IMR-90 (cell line): Measurements from ENCODE around the gene CEP104. TPM values are rescaled to one million over a fixed set of nuclear protein-coding genes. Genes with fewer than 3 reads are reported as not detected.
A peak's percentile ranks its signal among the peaks of the same experiment; 100 is the strongest.

Source experiments
- ATAC-seq: fragments of 200-7000 bp; cut with Tn5 transposase; 2 replicates; pipeline ENCODE4 v1.9.1; 2020; ENCODE audit warnings: low read depth, mild to moderate bottlenecking, moderate library complexity
- BruUV-seq: library from RNA; stranded (reverse); fragments of 400-500 nt; replicated peaks from 2 replicates; lab custom pipeline; 2021; lab: Mats Ljungman, UMichigan
- CTCF ChIA-PET: fragments of 300-600 bp; formaldehyde crosslinking; extraction: SDS; loops from one replicate; lab custom pipeline; 2021; ENCODE audit warnings: antibody characterized with exemption; lab: Yijun Ruan, JAX
- POLR2A ChIA-PET: fragments of 300-600 bp; sonication (Branson Sonifier 250); formaldehyde crosslinking; loops from one replicate; lab custom pipeline; 2022; ENCODE audit warnings: antibody characterized with exemption; ENCODE audit not compliant: unreplicated experiment; lab: Charles Lee
- DNase-seq: peaks from one replicate; pipeline ENCODE4 v3.0.0; 2013
- H2AFZ ChIP-seq: replicated peaks from 2 replicates; pipeline ENCODE3; 2013; ENCODE audit warnings: low read length, mild to moderate bottlenecking; ENCODE audit not compliant: poor library complexity
- H2AK5ac ChIP-seq: 2 replicates; pipeline ENCODE4 v1.6.1; 2013; ENCODE audit warnings: low read depth, low read length, inconsistent platforms
- H2AK9ac ChIP-seq: replicated peaks from 2 replicates; pipeline ENCODE3; 2013; ENCODE audit warnings: mild to moderate bottlenecking, low read depth, low read length, moderate library complexity; ENCODE audit not compliant: poor library complexity
- H2BK120ac ChIP-seq: 2 replicates; pipeline ENCODE4 v1.6.1; 2013; ENCODE audit warnings: low read depth, low read length, inconsistent platforms
- H2BK15ac ChIP-seq: 3 replicates; pipeline ENCODE4 v1.6.1; 2013; ENCODE audit warnings: low read depth, low read length, inconsistent platforms
- H2BK20ac ChIP-seq: 2 replicates; pipeline ENCODE4 v1.6.1; 2013; ENCODE audit warnings: low read depth, mild to moderate bottlenecking, inconsistent platforms, low read length, moderate library complexity
- H2BK5ac ChIP-seq: 2 replicates; pipeline ENCODE4 v1.6.1; 2013; ENCODE audit warnings: mild to moderate bottlenecking, low read depth, low read length, inconsistent platforms; ENCODE audit not compliant: poor library complexity, severe bottlenecking
- H3K14ac ChIP-seq: replicated peaks from 2 replicates; pipeline ENCODE4 v1.6.1; 2013; ENCODE audit warnings: low read depth, low read length, inconsistent platforms
- H3K18ac ChIP-seq: 2 replicates; pipeline ENCODE4 v1.6.1; 2013; ENCODE audit warnings: low read depth, low read length, control low read depth
- H3K23ac ChIP-seq: 2 replicates; pipeline ENCODE4 v1.6.1; 2013; ENCODE audit warnings: low read depth, low read length, inconsistent platforms
- H3K27ac ChIP-seq: 2 replicates; pipeline ENCODE4 v1.5.1; 2013; ENCODE audit warnings: mild to moderate bottlenecking, control low read depth, low read length; ENCODE audit not compliant: insufficient read depth
- H3K27me3 ChIP-seq: 2 replicates; pipeline ENCODE4 v1.6.1; 2013; ENCODE audit warnings: low read length; ENCODE audit not compliant: control insufficient read depth, insufficient read depth
- H3K36me3 ChIP-seq: 2 replicates; pipeline ENCODE4 v1.6.1; 2013; ENCODE audit warnings: low read length, mixed read lengths; ENCODE audit not compliant: control insufficient read depth, insufficient read depth
- H3K4ac ChIP-seq: 2 replicates; pipeline ENCODE4 v1.6.1; 2013; ENCODE audit warnings: low read depth, low read length, inconsistent platforms
- H3K4me1 ChIP-seq: 2 replicates; pipeline ENCODE4 v1.6.1; 2013; ENCODE audit warnings: low read length, mixed read lengths; ENCODE audit not compliant: control insufficient read depth, insufficient read depth
- H3K4me2 ChIP-seq: 2 replicates; pipeline ENCODE4 v1.6.1; 2013; ENCODE audit warnings: low read depth, mild to moderate bottlenecking, control low read depth, low read length, moderate library complexity
- H3K4me3 ChIP-seq: 2 replicates; pipeline ENCODE4 v1.5.1; 2013; ENCODE audit warnings: low read depth, mild to moderate bottlenecking, control low read depth, low read length, moderate library complexity; ENCODE audit not compliant: insufficient read depth
- H3K56ac ChIP-seq: 2 replicates; pipeline ENCODE4 v1.6.1; 2013; ENCODE audit warnings: low read length, inconsistent platforms; ENCODE audit not compliant: insufficient read depth; ENCODE audit errors: extremely low read depth
- H3K79me1 ChIP-seq, 2 experiments: 2 replicates each; pipeline ENCODE4 v1.6.1; 2013; ENCODE audit warnings: low read length in 2 of 2, inconsistent platforms in 1 of 2, low read depth in 1 of 2
- H3K9ac ChIP-seq: 2 replicates; pipeline ENCODE4 v1.6.1; 2013; ENCODE audit warnings: low read depth, low read length, control low read depth
- H3K9me1 ChIP-seq: 2 replicates; pipeline ENCODE4 v1.6.1; 2013; ENCODE audit warnings: low read length, inconsistent platforms; ENCODE audit not compliant: insufficient read depth
- H3K9me3 ChIP-seq: 2 replicates; pipeline ENCODE4 v1.6.1; 2013; ENCODE audit warnings: low read length; ENCODE audit not compliant: control insufficient read depth, insufficient read depth
- H4K20me1 ChIP-seq: 2 replicates; pipeline ENCODE4 v1.6.1; 2013; ENCODE audit warnings: low read length, inconsistent platforms; ENCODE audit not compliant: insufficient read depth
- H4K5ac ChIP-seq: 2 replicates; pipeline ENCODE4 v1.6.1; 2013; ENCODE audit warnings: mild to moderate bottlenecking, low read depth, low read length, control low read depth
- H4K8ac ChIP-seq, 2 experiments: 2 replicates each; pipeline ENCODE4 v1.6.1; 2013; ENCODE audit warnings: low read depth in 2 of 2, low read length in 2 of 2, control low read depth in 1 of 2, inconsistent platforms in 1 of 2
- H4K91ac ChIP-seq: 2 replicates; pipeline ENCODE4 v1.6.1; 2013; ENCODE audit warnings: low read depth, low read length, inconsistent platforms; ENCODE audit not compliant: insufficient read depth
- CEBPB ChIP-seq: IDR thresholded peaks from 2 replicates; pipeline ENCODE4 v1.6.1; 2012; ENCODE audit warnings: low read depth, low read length, improper control_type of control experiment
- MAFK ChIP-seq: IDR thresholded peaks from 2 replicates; pipeline ENCODE4 v1.6.1; 2012; ENCODE audit warnings: low read depth, low read length, improper control_type of control experiment
- MAZ ChIP-seq: IDR thresholded peaks from 2 replicates; pipeline ENCODE4 v1.6.1; 2012; ENCODE audit warnings: low read depth, mild to moderate bottlenecking, low read length, improper control_type of control experiment, moderate library complexity, borderline replicate concordance
- POLR2A ChIP-seq: IDR thresholded peaks from 2 replicates; pipeline ENCODE4 v1.6.1; 2012; ENCODE audit warnings: mild to moderate bottlenecking, low read depth, low read length
- RAD21 ChIP-seq: IDR thresholded peaks from 2 replicates; pipeline ENCODE4 v1.6.1; 2012; ENCODE audit warnings: low read length, improper control_type of control experiment
- SMC3 ChIP-seq: fragments of 150-350 bp; IDR thresholded peaks from 2 replicates; pipeline ENCODE4 v1.6.1; 2016; ENCODE audit warnings: low read depth, mild to moderate bottlenecking, antibody characterized with exemption, low read length, moderate library complexity
- USF2 ChIP-seq: fragments of 150-350 bp; IDR thresholded peaks from 2 replicates; pipeline ENCODE4 v1.6.1; 2017; ENCODE audit warnings: mild to moderate bottlenecking, antibody characterized with exemption, low read length, low read depth
- WGBS, 2 experiments: methylation state at CpG; one replicate each; pipeline versions ENCODE4 v1.1.5 to v1.1.7; 2013; ENCODE audit warnings: missing lambda C conversion rate in 2 of 2; ENCODE audit not compliant: insufficient read length in 1 of 2; ENCODE audit errors: extremely low coverage in 2 of 2; 5-methylcytosine and 5-hydroxymethylcytosine counted together
- dilution Hi-C: fragments of 300-500 bp; cut with HindIII; formaldehyde crosslinking; loops from one replicate; pipeline ENCODE4 v1.14.3; 2018; ENCODE audit warnings: low sequenced_read_pairs; ENCODE audit not compliant: unreplicated experiment
- in situ Hi-C: fragments of 300-500 bp; cut with MboI; formaldehyde crosslinking; loops from 3 replicates; pipeline ENCODE4 v1.14.3; 2019; ENCODE audit warnings: low sequenced_read_pairs, inconsistent platforms, mixed read lengths
- intact Hi-C: fragments of 100-400 bp; cut with micrococcal nuclease; formaldehyde crosslinking; loops from 2 replicates; pipeline ENCODE4 v1.10.0; 2022
- polyA plus RNA-seq, 3 experiments: library from polyadenylated mRNA; depleted of rRNA; stranded (reverse); fragments of >200 nt; gene quantifications; 2 replicates each; pipeline ENCODE4 v1.2.3, GENCODE V29; 2012; ENCODE audit warnings: low replicate concordance in 1 of 3
- total RNA-seq: library from RNA; depleted of rRNA; stranded (reverse); fragments of >200 nt; gene quantifications from 2 replicates; pipeline ENCODE4 v1.2.3, GENCODE V29; 2012

Gene CEP104
- total and polyA plus RNA-seq, 2 of the 4 experiments (the other 2 are of a cell fraction) = 14.3 to 17.5 TPM

- peaks cover 5% of the 10 kb centered on the region; the same call in 1 of the 2 replicates for H3K9me1 ChIP-seq
- TF ChIP-seq SMC3 (0 out of 2 replicates have a peak, but pooled peaks have one; percentile 6), RAD21 (no peak), POLR2A (0 out of 2 replicates have a peak, but pooled peaks have one; percentile 44), MAZ (peak; percentile 84), MAFK (no peak), USF2 (peak; percentile 88), CEBPB (peak; percentile 89)
- peak within 1 kb of the TSS; percentile 71 for H3K9ac ChIP-seq
- H3K4ac ChIP-seq = peak within 1 kb of the TSS; percentile 88
- peak within 1 kb of the TSS; percentile 81; the same call in 1 of the 2 replicates for H2AK5ac ChIP-seq
- H2BK20ac ChIP-seq = peak within 1 kb of the TSS; percentile 27; the same call in 1 of the 2 replicates
- H3K4me1 ChIP-seq = peaks cover 9% of the 10 kb centered on the region
- dilution Hi-C loops (no loop called here), in situ Hi-C loops (loop anchor here (25.0 kb wide), 1 partner anchor 2012 kb away; no protein-coding TSS in a partner anchor), intact Hi-C loops (loop anchor here (2.0 kb wide), 1 partner anchor 44 kb away; the partner anchor contains the start of genes CEP104 and DFFB)
- H2BK15ac ChIP-seq = peak within 1 kb of the TSS; percentile 18; the same call in 1 of the 3 replicates
- CTCF ChIA-PET = no interaction called here
- peaks cover 5 to 23% of the 10 kb centered on the region in 2 experiments; a peak in 3 of 4 replicates for H3K79me1 ChIP-seq
- no peaks in the 10 kb centered on the region for H3K27me3 ChIP-seq
- H2AFZ ChIP-seq = peak within 1 kb of the TSS; percentile 100
- no peaks in the 10 kb centered on the region for H3K36me3 ChIP-seq
- peak within 1 kb of the TSS; percentile 85 for H3K4me2 ChIP-seq
- ATAC-seq = peak; percentile 88
- peak within 1 kb of the TSS; percentile 74 for H3K14ac ChIP-seq
- H4K5ac ChIP-seq = peak within 1 kb of the TSS; percentile 37
- H3K4me3 ChIP-seq = peak within 1 kb of the TSS; percentile 60
- H3K56ac ChIP-seq = peak within 1 kb of the TSS; percentile 73
- peak within 1 kb of the TSS; percentile 25; the same call in 1 of the 2 replicates for H3K18ac ChIP-seq
- H4K8ac ChIP-seq = peak within 1 kb of the TSS; percentile 48 to 94
- WGBS, 2 experiments = 0% methylated on average over 3 of the region's 58 CpGs; no CpG with 5 or more reads in 1 of the 2 experiments
- H3K27ac ChIP-seq = peak within 1 kb of the TSS; percentile 78
- H2BK120ac ChIP-seq = peak within 1 kb of the TSS; percentile 66
- peak; percentile 98 for DNase-seq
- peak within 1 kb of the TSS; percentile 83 for H4K91ac ChIP-seq
- BruUV-seq = no TSS peak
- peak within 1 kb of the TSS; percentile 52 for H3K23ac ChIP-seq
- no peaks in the 10 kb centered on the region for H3K9me3 ChIP-seq
- H4K20me1 ChIP-seq = peaks cover 14% of the 10 kb centered on the region
- POLR2A ChIA-PET = no interaction called here
- H2BK5ac ChIP-seq = peak within 1 kb of the TSS; percentile 88
- peak within 1 kb of the TSS; percentile 95 for H2AK9ac ChIP-seq
Observed at GRCh38 chr1:3900150-3900968, 43.3 kb upstream of the CEP104 start, which contains the start of gene C1orf174. TSS of gene C1orf174 (minus strand) at chr1:3900272. CDS start at chr1:3900186, 86 bp downstream.
